ENCODE results near the gene SERPINI1. TPM values are rescaled to one million over a fixed set of nuclear protein-coding genes. Genes with fewer than 3 reads are reported as not detected.

Gene SERPINI1
- total and polyA plus RNA-seq, 3 experiments from 2014 or later = 1.7 to 13.7 (median 1.9) TPM

- no peaks in the 10 kb centered on the region for H3K27me3 Mint-ChIP-seq
- no peaks in the 10 kb centered on the region for H3K9me3 Mint-ChIP-seq
- Histone ChIP-seq H3K27ac (ENCODE audit: low read depth, low read length) (peak overlapping the region; percentile 38), H3K36me3 (ENCODE audit: insufficient read depth, low read length) (no peaks in the 10 kb centered on the region), H3K9me3 (ENCODE audit: low read length) (no peaks in the 10 kb centered on the region), H3K4me3 (ENCODE audit: low read length) (no peak overlapping the region), H3K4me1 (ENCODE audit: insufficient read depth, low read length) (peaks cover 68% of the 10 kb centered on the region), H3K27me3 (ENCODE audit: insufficient read depth, low read length, poor library complexity, severe bottlenecking) (no peaks in the 10 kb centered on the region)
- H3K4me1 Mint-ChIP-seq = peaks cover 48 to 73% (median 67%) of the 10 kb centered on the region in 3 donors
- no peak for DNase-seq
- CTCF ChIA-PET = no interaction called here
- H3K4me3 Mint-ChIP-seq = no peak overlapping the region
- H3K27ac Mint-ChIP-seq = peak overlapping the region in 2 of 8 donors; percentile 14 to 24
- POLR2A ChIA-PET = no interaction called here
- peaks cover 0 to 24% (median 2%) of the 10 kb centered on the region in 3 donors for H3K36me3 Mint-ChIP-seq
Observed at GRCh38 chr3:167728176-167728575, 7.3 kb upstream of the SERPINI1 start.

- Histone ChIP-seq H3K4me3 (ENCODE audit: low read length) (no peak overlapping the region), H3K9me3 (ENCODE audit: low read length) (no peaks in the 10 kb centered on the region), H3K27me3 (ENCODE audit: insufficient read depth, low read length, poor library complexity, severe bottlenecking) (no peaks in the 10 kb centered on the region), H3K36me3 (ENCODE audit: insufficient read depth, low read length) (no peaks in the 10 kb centered on the region), H3K4me1 (ENCODE audit: insufficient read depth, low read length) (peaks cover 68% of the 10 kb centered on the region), H3K27ac (ENCODE audit: low read depth, low read length) (peak overlapping the region; percentile 86)
- Mint-ChIP-seq H3K4me3 (peak overlapping the region in 2 of 7 donors; percentile 8 to 12), H3K27me3 (no peaks in the 10 kb centered on the region), H3K9me3 (no peaks in the 10 kb centered on the region), H3K27ac (peak overlapping the region in 3 of 8 donors; percentile 14 to 24 (median 20)), H3K4me1 (peaks cover 43 to 67% (median 61%) of the 10 kb centered on the region in 3 donors), H3K36me3 (peaks cover 0 to 20% (median 2%) of the 10 kb centered on the region in 3 donors)
- DNase-seq = no peak
- CTCF ChIA-PET = no interaction called here
- POLR2A ChIA-PET = no interaction called here
Observed at GRCh38 chr3:167728632-167729323, 6.7 kb upstream of the SERPINI1 start.

GRCh38 chr3:167729591-167729990 is 5.9 kb upstream of the SERPINI1 start:
- Mint-ChIP-seq H3K27me3 (no peaks in the 10 kb centered on the region), H3K4me1 (peaks cover 35 to 59% (median 52%) of the 10 kb centered on the region in 3 donors), H3K4me3 (no peak overlapping the region), H3K27ac (peak overlapping the region in 1 of 8 donors; percentile 14), H3K36me3 (peaks cover 0 to 12% (median 2%) of the 10 kb centered on the region in 3 donors), H3K9me3 (no peaks in the 10 kb centered on the region)
- H3K36me3 ChIP-seq (ENCODE audit: insufficient read depth, low read length) = no peaks in the 10 kb centered on the region
- CTCF ChIA-PET = no interaction called here
- H3K9me3 ChIP-seq (ENCODE audit: low read length) = no peaks in the 10 kb centered on the region
- peak overlapping the region; percentile 86 for H3K27ac ChIP-seq (ENCODE audit: low read depth, low read length)
- H3K4me1 ChIP-seq (ENCODE audit: insufficient read depth, low read length) = peaks cover 66% of the 10 kb centered on the region
- H3K27me3 ChIP-seq (ENCODE audit: insufficient read depth, low read length, poor library complexity, severe bottlenecking) = no peaks in the 10 kb centered on the region
- no peak overlapping the region for H3K4me3 ChIP-seq (ENCODE audit: low read length)
- POLR2A ChIA-PET = no interaction called here
- no peak for DNase-seq

DNA sequence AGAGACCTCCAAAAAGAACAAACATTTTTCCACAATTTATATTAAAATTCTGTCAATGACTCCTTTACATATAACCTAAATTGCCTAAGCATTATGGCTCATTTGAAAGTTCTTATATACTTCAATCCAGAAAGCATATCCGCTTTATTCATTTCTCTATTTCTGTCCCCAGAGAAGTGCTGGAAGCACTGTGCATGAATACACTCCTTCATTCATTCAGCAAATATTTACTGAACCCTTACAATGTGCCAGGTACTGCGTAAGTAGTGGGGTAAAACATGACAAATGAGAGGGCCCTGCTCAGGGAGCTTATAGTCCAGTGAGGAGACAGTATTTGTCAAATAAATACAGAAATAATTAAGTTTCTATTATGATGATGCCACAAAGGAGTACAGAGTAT is 4.1 kb upstream of the SERPINI1 start:
- Mint-ChIP-seq H3K27me3 (no peaks in the 10 kb centered on the region), H3K4me1 (peaks cover 30 to 45% (median 36%) of the 10 kb centered on the region in 3 donors), H3K4me3 (peak overlapping the region in 4 of 7 donors; percentile 7 to 67 (median 62)), H3K36me3 (peaks cover 0 to 8% (median 2%) of the 10 kb centered on the region in 3 donors), H3K27ac (peak overlapping the region in 3 of 8 donors; percentile 46 to 78 (median 47)), H3K9me3 (no peaks in the 10 kb centered on the region)
- Histone ChIP-seq H3K27me3 (ENCODE audit: insufficient read depth, low read length, poor library complexity, severe bottlenecking) (no peaks in the 10 kb centered on the region), H3K4me1 (ENCODE audit: insufficient read depth, low read length) (peaks cover 64% of the 10 kb centered on the region), H3K4me3 (ENCODE audit: low read length) (no peak overlapping the region), H3K36me3 (ENCODE audit: insufficient read depth, low read length) (no peaks in the 10 kb centered on the region), H3K27ac (ENCODE audit: low read depth, low read length) (peak overlapping the region; percentile 86), H3K9me3 (ENCODE audit: low read length) (no peaks in the 10 kb centered on the region)
- ChIA-PET POLR2A (no interaction called here), CTCF (no interaction called here)
- no peak for DNase-seq

GRCh38 chr3:167732313-167733065 is 3.0 kb upstream of the SERPINI1 start:
- H3K4me3 Mint-ChIP-seq = peak overlapping the region in 6 of 7 donors; percentile 20 to 64 (median 28)

GRCh38 chr3:167733961-167734497 is 1.5 kb upstream of the SERPINI1 start:
- Mint-ChIP-seq H3K9me3 (no peaks in the 10 kb centered on the region), H3K4me1 (peaks cover 14 to 25% (median 19%) of the 10 kb centered on the region in 3 donors), H3K36me3 (peaks cover 0 to 6% (median 2%) of the 10 kb centered on the region in 3 donors), H3K4me3 (no peak overlapping the region), H3K27ac (no peak overlapping the region), H3K27me3 (no peaks in the 10 kb centered on the region)
- H3K4me1 ChIP-seq (ENCODE audit: insufficient read depth, low read length) = peaks cover 44% of the 10 kb centered on the region
- H3K27ac ChIP-seq (ENCODE audit: low read depth, low read length) = peak overlapping the region; percentile 86
- no peak for DNase-seq
- H3K27me3 ChIP-seq (ENCODE audit: insufficient read depth, low read length, poor library complexity, severe bottlenecking) = no peaks in the 10 kb centered on the region
- CTCF ChIA-PET = no interaction called here
- no peaks in the 10 kb centered on the region for H3K9me3 ChIP-seq (ENCODE audit: low read length)
- no peaks in the 10 kb centered on the region for H3K36me3 ChIP-seq (ENCODE audit: insufficient read depth, low read length)
- H3K4me3 ChIP-seq (ENCODE audit: low read length) = peak overlapping the region; percentile 75
- POLR2A ChIA-PET = no interaction called here

More at GRCh38 chr3:167732313-167733065, 3.0 kb upstream of the SERPINI1 start:
- H3K36me3 ChIP-seq (ENCODE audit: insufficient read depth, low read length) = no peaks in the 10 kb centered on the region
- no peaks in the 10 kb centered on the region for H3K27me3 Mint-ChIP-seq
- H3K4me3 ChIP-seq (ENCODE audit: low read length) = no peak overlapping the region
- peaks cover 0 to 8% (median 2%) of the 10 kb centered on the region in 3 donors for H3K36me3 Mint-ChIP-seq
- peak overlapping the region in 4 of 8 donors; percentile 2 to 58 (median 29) for H3K27ac Mint-ChIP-seq
- no peaks in the 10 kb centered on the region for H3K27me3 ChIP-seq (ENCODE audit: insufficient read depth, low read length, poor library complexity, severe bottlenecking)
- DNase-seq = no peak
- no peaks in the 10 kb centered on the region for H3K9me3 Mint-ChIP-seq
- H3K9me3 ChIP-seq (ENCODE audit: low read length) = no peaks in the 10 kb centered on the region
- ChIA-PET POLR2A (no interaction called here), CTCF (interaction anchor here (1.4 kb wide), 1 partner anchor 9 kb away, joined by 3 read pairs; no protein-coding TSS in a partner anchor)
- peaks cover 25 to 34% (median 29%) of the 10 kb centered on the region in 3 donors for H3K4me1 Mint-ChIP-seq
- peak overlapping the region; percentile 86 for H3K27ac ChIP-seq (ENCODE audit: low read depth, low read length)
- peaks cover 57% of the 10 kb centered on the region for H3K4me1 ChIP-seq (ENCODE audit: insufficient read depth, low read length)

GRCh38 chr3:167734498-167735232 is 856 bp upstream of the SERPINI1 start, which contains the start of gene PDCD10:
PDCD10 (minus strand) TSS chr3:167734892; CDS start chr3:167720157, 14,735 bp downstream.
- no peaks in the 10 kb centered on the region for H3K27me3 ChIP-seq (ENCODE audit: insufficient read depth, low read length, poor library complexity, severe bottlenecking)
- H3K9me3 ChIP-seq (ENCODE audit: low read length) = no peaks in the 10 kb centered on the region
- Mint-ChIP-seq H3K4me3 (no peak within 1 kb of the TSS), H3K9me3 (no peaks in the 10 kb centered on the region), H3K27ac (no peak within 1 kb of the TSS), H3K36me3 (peaks cover 0 to 6% (median 2%) of the 10 kb centered on the region in 3 donors), H3K4me1 (peaks cover 7 to 21% (median 14%) of the 10 kb centered on the region in 3 donors), H3K27me3 (no peaks in the 10 kb centered on the region)
- POLR2A ChIA-PET = interaction anchor here (0.9 kb wide), 1 partner anchor 15 kb away, joined by 3 read pairs; no protein-coding TSS in a partner anchor
- H3K36me3 ChIP-seq (ENCODE audit: insufficient read depth, low read length) = no peaks in the 10 kb centered on the region
- H3K4me1 ChIP-seq (ENCODE audit: insufficient read depth, low read length) = peaks cover 38% of the 10 kb centered on the region
- peak within 1 kb of the TSS; percentile 86 for H3K27ac ChIP-seq (ENCODE audit: low read depth, low read length)
- CTCF ChIA-PET = interaction anchor here (0.9 to 1.9 kb wide), 3 partner anchors 8 to 43 kb away, joined by 3 to 4 read pairs (median 3); no protein-coding TSS in a partner anchor
- H3K4me3 ChIP-seq (ENCODE audit: low read length) = peak within 1 kb of the TSS; percentile 75
- DNase-seq = peak; percentile 93 to 98 (median 98)
